Stimulated activated CD8-positive, alpha-beta memory T cell treated with anti-CD3 and anti-CD28 coated beads, Interleukin-4, amount 100 ng/mL, for 24 hours (primary cell): ENCODE results near the gene FMN2.

Experiments used
- DNase-seq: peaks from one replicate; pipeline ENCODE4 v3.0.0-alpha.2; 2020; ENCODE audit warnings: low read depth

Gene FMN2

GRCh38 chr1:240091614-240092300 is at the start of gene FMN2:
Gene FMN2, plus strand, starts transcription at chr1:240091883. Its CDS starts 227 bp downstream, at chr1:240092110.
- DNase-seq, result peak; percentile 1

DNA sequence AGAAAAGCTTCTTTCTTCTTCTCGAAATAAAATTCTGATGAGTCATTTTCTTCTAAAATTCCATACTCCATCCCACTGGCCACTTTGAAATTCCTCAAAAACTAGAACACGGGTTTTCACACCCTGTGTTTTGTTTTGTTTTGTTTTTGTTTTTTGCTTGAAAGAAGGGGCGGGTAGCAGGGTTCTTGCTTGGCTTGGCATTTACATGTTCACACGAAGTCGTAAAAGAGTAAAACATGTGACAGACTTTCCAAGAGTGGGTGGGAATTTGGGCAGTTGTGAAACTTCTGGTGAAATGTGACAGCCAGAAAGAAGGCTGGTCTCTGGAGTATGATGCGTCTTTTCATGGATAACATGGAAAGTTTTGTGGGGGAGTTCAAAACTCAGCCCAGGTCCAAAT is 47.1 kb upstream of the FMN2 start:
- no peak for DNase-seq

DNA sequence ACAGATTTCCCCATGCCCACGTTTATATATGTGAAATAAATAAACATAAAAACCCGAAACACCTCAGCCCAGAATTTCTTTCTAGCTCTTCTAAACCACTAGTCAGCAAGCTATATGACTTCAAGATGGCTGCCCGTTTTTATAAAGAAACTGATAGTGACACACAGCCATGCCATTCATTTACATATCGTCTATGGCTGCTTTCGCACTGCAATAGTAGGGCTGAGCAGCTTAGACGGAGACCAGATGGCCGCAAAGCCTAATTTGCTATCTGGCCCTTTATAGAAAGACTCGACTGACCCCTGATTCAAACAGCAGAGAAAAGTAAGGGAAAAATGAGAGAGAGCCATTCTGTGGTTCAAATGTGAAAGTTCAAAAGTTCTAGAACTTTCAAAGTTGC is 45.7 kb upstream of the FMN2 start:
- no peak for DNase-seq

GRCh38 chr1:240054109-240054701 is 37.5 kb upstream of the FMN2 start:
- DNase-seq, result no peak

- no peak for DNase-seq
Measured at GRCh38 chr1:240055936-240056335, 35.7 kb upstream of the FMN2 start.

GRCh38 chr1:240056350-240056749 is 35.3 kb upstream of the FMN2 start:
- no peak for DNase-seq

DNA sequence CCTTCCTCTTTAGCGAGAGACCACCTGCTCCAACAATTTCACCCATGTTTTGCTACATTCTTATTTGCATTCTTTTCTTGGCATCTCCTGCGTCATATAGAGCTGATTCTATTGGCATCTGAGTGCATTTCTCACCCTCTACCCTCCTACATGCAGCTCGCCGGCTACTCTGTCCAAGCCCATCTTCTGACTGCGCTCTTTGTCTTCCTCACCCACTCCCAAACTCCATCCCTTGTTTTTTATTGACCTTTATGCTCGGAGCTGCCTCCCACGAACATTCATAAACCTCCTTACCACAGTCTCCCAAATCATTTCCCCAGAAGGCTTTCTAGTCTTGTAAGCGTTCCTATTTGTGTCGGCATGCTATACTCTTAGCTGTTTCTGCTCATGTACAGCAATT is 33.6 kb upstream of the FMN2 start:
- no peak for DNase-seq

DNA sequence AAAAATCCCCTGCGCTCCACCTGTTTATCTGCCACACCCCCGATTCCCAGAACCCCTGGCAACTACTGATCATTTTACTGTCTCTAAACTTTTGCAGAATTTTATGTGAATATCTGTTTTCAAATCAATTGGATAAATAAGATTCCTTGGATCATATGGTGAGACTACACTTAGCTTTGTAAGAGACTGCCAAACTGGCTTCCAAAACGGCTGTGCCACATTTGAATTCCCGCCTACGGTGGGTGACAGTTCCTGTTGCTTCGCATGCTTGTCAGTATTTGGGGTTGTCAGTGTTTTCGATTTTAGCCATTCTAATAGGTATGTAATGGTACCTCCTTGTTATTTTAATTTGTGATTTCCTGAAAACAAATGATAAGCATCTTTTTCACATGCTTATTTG is 22.7 kb upstream of the FMN2 start:
- no peak for DNase-seq

DNA sequence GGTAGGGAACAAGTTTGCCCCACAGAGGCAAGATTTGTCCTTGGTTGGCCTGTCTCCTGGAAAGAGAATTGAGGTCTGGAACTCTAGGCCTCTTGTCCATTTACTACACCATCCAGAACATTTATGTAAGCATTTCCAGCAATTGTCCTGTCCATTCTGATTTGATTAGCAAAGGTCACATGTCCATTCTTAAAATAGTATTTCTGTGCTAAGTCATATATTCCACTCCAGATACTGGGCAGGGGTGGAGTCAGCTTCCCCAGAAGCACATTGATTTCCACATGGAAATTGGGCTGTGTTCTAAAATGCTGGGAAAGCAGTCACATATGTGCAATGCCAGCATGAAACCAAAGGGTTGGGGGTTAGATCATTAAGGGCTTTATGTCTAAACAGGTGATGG is 21.5 kb upstream of the FMN2 start:
- DNase-seq, result no peak

GRCh38 chr1:240073097-240073496 is 18.6 kb upstream of the FMN2 start:
- no peak for DNase-seq

DNA sequence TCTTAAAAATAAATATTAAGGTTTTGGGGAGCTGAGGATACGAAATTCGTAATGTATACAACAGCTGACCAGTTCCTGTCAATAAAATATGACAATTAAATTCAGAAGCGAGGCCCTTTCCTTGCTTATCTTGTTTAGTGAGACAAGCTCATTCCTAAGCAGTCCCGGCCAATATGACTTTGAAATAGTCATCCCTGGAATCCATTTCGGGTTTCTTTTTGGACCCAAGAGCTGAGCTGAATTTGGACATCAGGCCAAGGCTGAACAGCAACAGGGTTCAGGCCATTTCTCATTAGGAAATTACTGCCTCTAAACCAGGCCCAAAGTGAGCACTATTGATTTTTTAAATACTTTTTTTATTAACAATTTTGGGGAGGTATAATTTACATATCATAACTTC is 17.3 kb upstream of the FMN2 start:
- no peak for DNase-seq

DNA sequence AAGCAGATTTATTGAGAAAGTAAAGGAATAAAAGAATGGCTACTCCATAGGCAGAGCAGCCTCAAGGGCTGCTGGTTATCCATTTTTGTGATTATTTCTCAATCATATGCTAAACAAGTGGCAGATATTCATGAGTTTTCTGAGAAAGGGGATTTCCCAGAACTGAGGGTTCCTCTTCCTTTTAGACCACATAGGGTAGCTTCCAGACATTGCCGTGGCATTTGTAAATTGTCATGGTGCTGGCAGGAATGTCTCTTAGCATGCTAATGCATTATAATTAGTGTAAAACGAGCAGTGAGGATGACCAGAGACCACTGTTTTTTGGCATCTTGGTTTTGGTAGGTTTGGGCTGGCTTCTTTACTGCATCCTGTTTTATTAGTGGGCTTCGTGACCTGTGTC is 16.8 kb upstream of the FMN2 start:
- DNase-seq, result no peak

GRCh38 chr1:240084337-240084736 is 7.3 kb upstream of the FMN2 start:
- DNase-seq, result no peak

DNA sequence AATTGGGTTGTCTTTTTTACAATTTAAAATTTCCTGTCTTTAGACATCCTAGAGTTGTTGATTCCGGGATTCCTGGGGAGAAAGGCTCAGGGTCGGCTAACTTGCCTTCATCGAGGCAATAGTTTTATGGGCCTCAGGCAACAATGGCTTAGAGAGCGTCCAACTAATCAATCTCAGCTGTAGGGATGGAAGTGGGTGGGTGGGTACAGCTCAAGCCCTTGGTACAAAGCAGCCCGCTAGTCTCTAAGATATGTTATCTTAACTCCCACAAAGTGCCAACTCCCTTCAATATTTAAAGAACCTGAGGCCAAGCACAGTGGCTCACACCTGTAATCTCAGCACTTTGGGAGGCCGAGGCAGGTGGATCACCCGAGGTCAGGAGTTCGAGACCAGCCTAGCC is 6.9 kb upstream of the FMN2 start:
- DNase-seq, result no peak

- DNase-seq, result no peak
Measured at GRCh38 chr1:240086726-240087125, 5.0 kb upstream of the FMN2 start.

- DNase-seq, result no peak
Measured at GRCh38 chr1:240090014-240090413, 1.7 kb upstream of the FMN2 start.

DNA sequence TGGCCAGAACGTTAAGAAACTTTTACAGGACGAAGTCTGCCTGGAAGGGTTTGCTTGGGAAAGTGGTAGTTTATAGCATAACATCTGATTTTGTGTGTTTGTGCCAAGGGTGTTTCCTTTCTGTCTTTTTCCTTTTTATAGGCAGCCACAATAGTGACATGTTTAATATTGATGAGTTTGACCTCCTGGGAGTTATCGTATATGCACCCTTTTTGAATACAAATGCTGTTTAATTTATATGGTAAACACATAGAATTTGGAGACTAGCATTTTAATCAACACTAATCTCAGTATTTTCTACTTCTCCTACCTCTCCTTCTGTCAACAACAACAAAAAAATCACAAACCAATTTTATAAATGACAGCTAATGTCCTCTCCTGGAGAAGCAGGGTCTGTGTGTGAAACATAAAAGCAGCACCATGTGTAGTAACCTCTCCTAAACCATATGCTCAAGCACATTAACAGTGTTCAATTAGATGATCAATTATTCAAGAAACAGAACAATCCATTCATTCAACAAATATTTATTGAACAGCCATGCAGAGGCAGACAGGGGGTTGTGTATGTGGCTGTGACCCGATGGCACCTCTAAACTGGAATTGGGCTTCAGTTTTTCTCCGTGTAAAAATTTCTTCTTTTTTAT is 604 bp upstream of the FMN2 start:
- no peak for DNase-seq

DNA sequence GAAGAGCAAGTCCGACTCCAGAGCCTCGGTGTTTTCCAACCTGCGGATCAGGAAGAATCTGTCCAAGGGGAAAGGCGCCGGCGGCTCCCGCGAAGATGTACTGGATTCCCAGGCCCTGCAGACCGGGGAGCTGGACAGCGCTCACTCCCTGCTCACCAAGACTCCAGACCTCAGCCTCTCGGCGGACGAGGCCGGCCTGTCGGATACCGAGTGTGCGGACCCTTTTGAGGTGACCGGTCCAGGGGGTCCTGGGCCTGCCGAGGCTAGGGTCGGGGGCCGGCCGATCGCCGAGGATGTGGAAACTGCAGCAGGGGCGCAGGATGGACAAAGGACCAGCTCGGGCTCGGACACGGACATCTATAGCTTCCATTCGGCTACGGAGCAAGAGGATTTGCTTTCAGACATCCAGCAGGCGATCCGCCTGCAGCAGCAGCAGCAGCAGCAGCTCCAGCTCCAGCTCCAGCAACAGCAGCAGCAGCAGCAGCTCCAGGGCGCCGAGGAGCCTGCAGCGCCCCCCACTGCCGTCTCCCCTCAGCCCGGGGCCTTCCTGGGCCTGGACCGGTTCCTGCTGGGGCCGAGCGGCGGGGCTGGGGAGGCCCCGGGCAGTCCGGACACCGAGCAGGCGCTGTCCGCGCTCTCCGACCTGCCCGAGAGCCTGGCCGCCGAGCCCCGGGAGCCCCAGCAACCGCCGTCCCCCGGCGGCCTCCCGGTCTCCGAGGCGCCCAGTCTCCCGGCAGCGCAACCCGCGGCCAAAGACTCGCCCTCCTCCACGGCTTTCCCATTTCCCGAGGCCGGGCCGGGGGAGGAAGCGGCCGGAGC is 827 bp downstream of the FMN2 start:
- DNase-seq, result no peak

- DNase-seq, result no peak
Measured at GRCh38 chr1:240093120-240093961, 1.7 kb downstream of the FMN2 start.

- DNase-seq, result no peak
Measured at GRCh38 chr1:240094041-240094722, 2.5 kb downstream of the FMN2 start.

DNA sequence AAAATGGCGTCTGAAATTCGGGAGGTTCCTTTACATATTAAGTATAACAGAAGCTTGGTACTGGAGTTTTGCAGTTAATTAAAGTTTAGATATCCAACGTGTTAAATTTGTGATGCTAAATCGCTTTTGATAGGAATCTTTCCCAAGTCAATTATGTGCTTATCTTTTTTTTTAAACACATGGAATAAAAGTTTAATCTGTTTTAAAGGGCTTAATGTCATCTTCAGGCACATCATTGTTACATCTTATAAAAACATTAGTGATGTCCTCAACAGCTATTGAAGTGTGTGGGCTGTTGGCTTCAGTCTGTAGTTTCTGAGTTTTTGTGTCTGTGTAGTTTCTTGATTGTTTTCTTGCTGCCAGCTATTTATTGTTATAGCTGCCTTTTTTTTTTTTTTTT is 5.3 kb downstream of the FMN2 start:
- DNase-seq, result no peak
